ENCODE measurements around the gene NAP1L4.

- TF ChIP-seq CTCF (IDR thresholded peaks at IDR 0.05; ENCODE audit: low read length) (no peak), EZH2 (IDR thresholded peaks at IDR 0.05; ENCODE audit: borderline replicate concordance, low read length) (no peak)
Measured at GRCh38 chr11:3028813-3029212, 36.7 kb upstream of the NAP1L4 start.

Data from OCI-LY1 (cell line).